HepG2 (cell line): ENCODE data around the gene SPATA33. TPM values are rescaled to one million over a fixed set of nuclear protein-coding genes. Genes with fewer than 3 reads are reported as not detected.

Source experiments
- FOXA1 ChIP-seq, 2 experiments: fragments of 450-650 bp in 1 of 2; sonication (generic) in 1 of 2; formaldehyde crosslinking in 1 of 2; IDR thresholded peaks; 2 replicates each; pipeline versions ENCODE4 v1.4.0 to v1.6.1; 2016 to 2020; ENCODE audit warnings: missing genetic modification reagents in 1 of 2
- IKZF5 ChIP-seq: IDR thresholded peaks from 2 replicates; pipeline ENCODE4 v1.6.1; 2018; ENCODE audit warnings: missing genetic modification reagents, mild to moderate bottlenecking, missing compliant biosample characterization
- NFAT5 ChIP-seq: sonication (generic); formaldehyde crosslinking; IDR thresholded peaks from 2 replicates; pipeline ENCODE4 v1.4.0; 2020; ENCODE audit warnings: missing genetic modification reagents
- PATZ1 ChIP-seq: sonication (generic); formaldehyde crosslinking; IDR thresholded peaks from 2 replicates; pipeline ENCODE4 v1.4.0; 2020; ENCODE audit warnings: missing genetic modification reagents
- PHF5A ChIP-seq: IDR thresholded peaks from one replicate; pipeline ENCODE4 v1.6.1; 2018; ENCODE audit warnings: low read depth, missing genetic modification reagents; ENCODE audit not compliant: unreplicated experiment
- TAF1 ChIP-seq: sonication (generic); formaldehyde crosslinking; IDR thresholded peaks from 2 replicates; pipeline ENCODE4 v1.4.0; 2020; ENCODE audit warnings: missing genetic modification reagents
- TBP ChIP-seq: sonication (generic); formaldehyde crosslinking; IDR thresholded peaks from 2 replicates; pipeline ENCODE4 v1.5.0; 2020; ENCODE audit warnings: missing genetic modification reagents
- ZFYVE20 ChIP-seq: sonication (generic); formaldehyde crosslinking; IDR thresholded peaks from 2 replicates; pipeline ENCODE4 v1.8.0; 2023; ENCODE audit warnings: low read depth, mild to moderate bottlenecking, moderate library complexity, missing genetic modification reagents, borderline replicate concordance
- ZNF276 ChIP-seq: sonication (generic); formaldehyde crosslinking; IDR thresholded peaks from 2 replicates; pipeline ENCODE4 v1.4.0; 2020; ENCODE audit warnings: mild to moderate bottlenecking, low read depth, missing genetic modification reagents
- ZNF30 ChIP-seq: sonication (generic); formaldehyde crosslinking; IDR thresholded peaks from 2 replicates; pipeline ENCODE4 v1.5.0; 2020; ENCODE audit warnings: mild to moderate bottlenecking, missing genetic modification reagents
- ZNF484 ChIP-seq: sonication (generic); formaldehyde crosslinking; IDR thresholded peaks from 2 replicates; pipeline ENCODE4 v1.5.1; 2020; ENCODE audit warnings: mild to moderate bottlenecking, low read depth, missing genetic modification reagents, borderline replicate concordance
- ZNF639 ChIP-seq: conservative IDR thresholded peaks from 2 replicates; pipeline ENCODE4 v1.6.1; 2018; ENCODE audit warnings: missing genetic modification reagents
- ZSCAN25 ChIP-seq: sonication (generic); formaldehyde crosslinking; IDR thresholded peaks from 2 replicates; pipeline ENCODE4 v1.8.0; 2022; ENCODE audit warnings: mild to moderate bottlenecking, missing genetic modification reagents
- polyA plus RNA-seq, 8 experiments: library from polyadenylated mRNA; depleted of rRNA in 3 of 8; stranded (reverse) in 7 of 8; unstranded in 1 of 8; fragments of >200 nt; fragmentation: Illumina TruSeq in 4 of 8; extraction: Trizol in 4 of 8; gene quantifications; 2 replicates each; pipeline versions ENCODE4 v1.2.1 to v1.2.3, GENCODE V29; 2011 to 2016; ENCODE audit warnings: low read depth in 4 of 8, missing spikeins in 1 of 8, mixed read lengths in 1 of 8; ENCODE audit not compliant: insufficient read depth in 1 of 8
- total RNA-seq, 5 experiments: library from RNA; depleted of rRNA; stranded (reverse); fragments of >200 nt; fragmentation: Illumina TruSeq; extraction: Trizol; gene quantifications; 2 replicates each; pipeline ENCODE4 v1.2.3, GENCODE V29; 2016; ENCODE audit warnings: low read depth in 1 of 5

SPATA33 gene
- total and polyA plus RNA-seq, 2 of the 13 experiments (the other 11 are each of a cell fraction or from before 2014, with no cell fraction given) = 5.7 to 11.0 TPM

- no peak; the same call in 1 of the 2 replicates for TF ChIP-seq IKZF5 (CRISPR knock-in tag)
- TF ChIP-seq ZSCAN25 (CRISPR knock-in tag) = 0 out of 2 replicates have a peak, but pooled peaks have one; percentile 57
- peak; percentile 77 for TF ChIP-seq PHF5A (CRISPR knock-in tag)
- TF ChIP-seq PATZ1 = peak; percentile 29; the same call in 1 of the 2 replicates
- no peak for TF ChIP-seq TAF1 (CRISPR knock-in tag)
- TF ChIP-seq NFAT5 (CRISPR knock-in tag) = peak; percentile 81; the same call in 1 of the 2 replicates
- no peak for TF ChIP-seq FOXA1 (IDR thresholded peaks at IDR 0.05)
- TF ChIP-seq FOXA1 (CRISPR knock-in tag; IDR thresholded peaks at IDR 0.05) = 0 out of 2 replicates have a peak, but pooled peaks have one; percentile 13
- 0 out of 2 replicates have a peak, but pooled peaks have one; percentile 15 for TF ChIP-seq ZNF276 (CRISPR knock-in tag)
- TF ChIP-seq ZNF30 (CRISPR knock-in tag) = no peak
- TF ChIP-seq TBP (CRISPR knock-in tag) = 0 out of 2 replicates have a peak, but pooled peaks have one; percentile 28
- TF ChIP-seq ZFYVE20 (CRISPR knock-in tag) = peak; percentile 90
- no peak for TF ChIP-seq ZNF484 (CRISPR knock-in tag)
- no peak for TF ChIP-seq ZNF639 (CRISPR knock-in tag)
Measured at GRCh38 chr16:89700649-89701424, 43.2 kb downstream of the SPATA33 start (continued).
